MM.1S (cell line): ENCODE measurements around the gene KCNQ1.

ENCODE experiments used
- DNase-seq: peaks from one replicate; pipeline ENCODE4 v3.0.0-alpha.2; 2015
- H2AFZ ChIP-seq: fragments of 300-600 bp; sonication (generic); 2 replicates; pipeline ENCODE4 v1.6.0; 2016; ENCODE audit warnings: antibody characterized with exemption, low read length
- H3F3A ChIP-seq: fragments of 300-600 bp; sonication (generic); 2 replicates; pipeline ENCODE4 v1.6.1; 2016; ENCODE audit warnings: mild to moderate bottlenecking, antibody characterized with exemption, low read length, moderate library complexity, mixed read lengths; ENCODE audit not compliant: insufficient read depth
- H3K27ac ChIP-seq: fragments of 300-600 bp; sonication (generic); 2 replicates; pipeline ENCODE4 v1.5.1; 2016; ENCODE audit warnings: mild to moderate bottlenecking, low read length
- H3K27me3 ChIP-seq: fragments of 300-600 bp; sonication (generic); replicated peaks from 2 replicates; pipeline ENCODE4 v1.6.0; 2016; ENCODE audit warnings: low read length; ENCODE audit not compliant: insufficient read depth
- H3K36me3 ChIP-seq: fragments of 300-600 bp; sonication (generic); replicated peaks from 2 replicates; pipeline ENCODE4 v1.6.1; 2016; ENCODE audit warnings: mild to moderate bottlenecking, low read length, mixed read lengths; ENCODE audit not compliant: insufficient read depth
- H3K4me1 ChIP-seq: fragments of 300-600 bp; sonication (generic); 2 replicates; pipeline ENCODE4 v1.6.1; 2016; ENCODE audit warnings: low read length, mixed read lengths
- H3K4me2 ChIP-seq: fragments of 300-600 bp; sonication (generic); 2 replicates; pipeline ENCODE4 v1.6.0; 2016; ENCODE audit warnings: low read depth, low read length
- H3K4me3 ChIP-seq: fragments of 300-600 bp; sonication (generic); 2 replicates; pipeline ENCODE4 v1.5.1; 2016; ENCODE audit warnings: low read length, mixed read lengths
- H3K79me2 ChIP-seq: fragments of 300-600 bp; sonication (generic); 2 replicates; pipeline ENCODE4 v1.6.1; 2016; ENCODE audit warnings: mixed run types, low read length, mixed read lengths
- H3K9ac ChIP-seq: fragments of 300-600 bp; sonication (generic); 2 replicates; pipeline ENCODE4 v1.6.1; 2016; ENCODE audit warnings: low read length, mixed read lengths
- H3K9me2 ChIP-seq: fragments of 300-600 bp; sonication (generic); replicated peaks from 2 replicates; pipeline ENCODE4 v1.6.1; 2016; ENCODE audit warnings: mild to moderate bottlenecking, low read length, mixed read lengths; ENCODE audit not compliant: insufficient read depth
- H3K9me3 ChIP-seq: fragments of 300-600 bp; sonication (generic); replicated peaks from 2 replicates; pipeline ENCODE4 v1.6.1; 2016; ENCODE audit warnings: mild to moderate bottlenecking, low read length, mixed read lengths; ENCODE audit not compliant: insufficient read depth
- H4K20me1 ChIP-seq: fragments of 300-600 bp; sonication (generic); 2 replicates; pipeline ENCODE4 v1.6.1; 2016; ENCODE audit warnings: mild to moderate bottlenecking, low read length, moderate library complexity, mixed read lengths; ENCODE audit not compliant: insufficient read depth
- CTCF ChIP-seq: fragments of 300-600 bp; sonication (generic); IDR thresholded peaks from 2 replicates; pipeline ENCODE4 v1.5.1; 2016; ENCODE audit warnings: antibody characterized with exemption, low read length, mixed read lengths
- EZH2 ChIP-seq: fragments of 300-600 bp; sonication (generic); optimal IDR thresholded peaks from 2 replicates; pipeline ENCODE3; 2017; ENCODE audit warnings: low read depth, mild to moderate bottlenecking, antibody characterized with exemption, low read length, mixed read lengths
- EZH2phosphoT487 ChIP-seq: fragments of 300-600 bp; sonication (generic); IDR thresholded peaks from 2 replicates; pipeline ENCODE4 v1.6.1; 2018; ENCODE audit warnings: antibody characterized with exemption, low read length

The KCNQ1 gene

GRCh38 chr11:2653930-2654739 is 209.3 kb downstream of the KCNQ1 start:
- no peak for DNase-seq
- no peaks in the 10 kb centered on the region for H3K36me3 ChIP-seq
- H3K27ac ChIP-seq = no peak overlapping the region
- H3K4me1 ChIP-seq = peaks cover 6% of the 10 kb centered on the region; the same call in 1 of the 2 replicates
- no peaks in the 10 kb centered on the region for H3K9me3 ChIP-seq
- no peaks in the 10 kb centered on the region for H3F3A ChIP-seq
- H2AFZ ChIP-seq = no peak overlapping the region
- no peak overlapping the region for H3K4me3 ChIP-seq
- no peak overlapping the region for H3K9ac ChIP-seq
- H3K9me2 ChIP-seq = no peaks in the 10 kb centered on the region
- TF ChIP-seq EZH2phosphoT487 = no peak
- no peak for TF ChIP-seq CTCF
- TF ChIP-seq EZH2 = no peak
- H4K20me1 ChIP-seq = no peaks in the 10 kb centered on the region
- no peaks in the 10 kb centered on the region for H3K79me2 ChIP-seq
- H3K4me2 ChIP-seq = no peak overlapping the region
- no peaks in the 10 kb centered on the region for H3K27me3 ChIP-seq

GRCh38 chr11:2655016-2655719 is 210.4 kb downstream of the KCNQ1 start:
- Histone ChIP-seq H3K4me2 (no peak overlapping the region), H3K27me3 (no peaks in the 10 kb centered on the region), H4K20me1 (no peaks in the 10 kb centered on the region), H3K4me1 (peaks cover 7% of the 10 kb centered on the region; the same call in 1 of the 2 replicates), H3K4me3 (no peak overlapping the region), H3K27ac (no peak overlapping the region), H3K9me2 (no peaks in the 10 kb centered on the region), H2AFZ (no peak overlapping the region), H3K9me3 (no peaks in the 10 kb centered on the region), H3K79me2 (no peaks in the 10 kb centered on the region), H3F3A (no peaks in the 10 kb centered on the region), H3K36me3 (no peaks in the 10 kb centered on the region), H3K9ac (no peak overlapping the region)
- no peak for DNase-seq
- TF ChIP-seq EZH2 = no peak
- no peak for TF ChIP-seq EZH2phosphoT487
- TF ChIP-seq CTCF = no peak

- no peak for DNase-seq
- no peak for TF ChIP-seq EZH2
- no peaks in the 10 kb centered on the region for H3K9me3 ChIP-seq
Observed at GRCh38 chr11:2655834-2656622, 211.2 kb downstream of the KCNQ1 start.

More at GRCh38 chr11:2655834-2656622, 211.2 kb downstream of the KCNQ1 start:
- Histone ChIP-seq H3F3A (no peaks in the 10 kb centered on the region), H2AFZ (no peak overlapping the region), H3K4me1 (peaks cover 7% of the 10 kb centered on the region; the same call in 1 of the 2 replicates), H3K36me3 (no peaks in the 10 kb centered on the region), H3K4me3 (no peak overlapping the region), H3K4me2 (no peak overlapping the region), H3K27ac (no peak overlapping the region), H3K27me3 (no peaks in the 10 kb centered on the region), H3K9ac (no peak overlapping the region), H4K20me1 (no peaks in the 10 kb centered on the region), H3K79me2 (no peaks in the 10 kb centered on the region), H3K9me2 (no peaks in the 10 kb centered on the region)
